Endothelial cell of umbilical vein (primary cell): ENCODE data around the gene COPRS. TPM values are rescaled to one million over a fixed set of nuclear protein-coding genes. Genes with fewer than 3 reads are reported as not detected.
"Not testable (repeated sequence)": the region's sequence is repeated elsewhere in the genome, so short reads cannot be mapped to it uniquely, and the experiment has no call there.

Source experiments
- BruUV-seq: library from RNA; stranded (reverse); fragments of 400-500 nt; replicated peaks from 2 replicates; lab custom pipeline; 2021; lab: Mats Ljungman, UMichigan
- CTCF ChIA-PET: fragments of 300-600, 350-600 bp; sonication (Branson Sonifier 250); formaldehyde crosslinking; loops from one replicate; lab custom pipeline; 2021; ENCODE audit warnings: antibody characterized with exemption, inconsistent platforms; lab: Charles Lee
- POLR2A ChIA-PET: fragments of 300-600, 350-600 bp; sonication (Branson Sonifier 250); formaldehyde crosslinking; loops from one replicate; lab custom pipeline; 2021; ENCODE audit warnings: antibody characterized with exemption, inconsistent platforms; lab: Charles Lee
- DNase-seq: peaks from one replicate; pipeline ENCODE4 v3.0.0-alpha.2; 2011; ENCODE audit warnings: low read depth, low spot score
- FAIRE-seq: peaks from 2 replicates; lab custom pipeline; 2011; peaks lifted over from hg19 to GRCh38; lab: Jason Lieb, UNC
- H2AFZ ChIP-seq: 2 replicates; pipeline ENCODE4 v1.6.0; 2012; ENCODE audit warnings: low read depth, low read length, control low read depth, inconsistent platforms
- H3K27ac ChIP-seq: 2 replicates; pipeline ENCODE4 v1.5.1; 2011; ENCODE audit warnings: low read depth, mild to moderate bottlenecking, control low read depth, low read length, moderate library complexity; ENCODE audit not compliant: insufficient read depth
- H3K27me3 ChIP-seq, 2 experiments: 2 replicates each; pipeline versions ENCODE4 v1.6.0 to v1.6.1; 2011; ENCODE audit warnings: low read length in 2 of 2, mixed read lengths in 1 of 2; ENCODE audit not compliant: control insufficient read depth in 2 of 2, insufficient read depth in 2 of 2
- H3K36me3 ChIP-seq, 2 experiments: 2 replicates in 1 of 2; 3 replicates in 1 of 2; pipeline ENCODE4 v1.5.1; 2011; ENCODE audit warnings: low read length in 2 of 2, mild to moderate bottlenecking in 1 of 2, moderate library complexity in 1 of 2; ENCODE audit not compliant: control insufficient read depth in 2 of 2, insufficient read depth in 2 of 2; ENCODE audit errors: extremely low read depth in 1 of 2
- H3K4me1 ChIP-seq: 3 replicates; pipeline ENCODE4 v1.5.1; 2011; ENCODE audit warnings: mild to moderate bottlenecking, low read length; ENCODE audit not compliant: control insufficient read depth, insufficient read depth; ENCODE audit errors: extremely low read depth
- H3K4me2 ChIP-seq: 2 replicates; pipeline ENCODE4 v1.6.1; 2011; ENCODE audit warnings: low read length, control low read depth, mixed read lengths; ENCODE audit not compliant: insufficient read depth
- H3K4me3 ChIP-seq, 3 experiments: fragments of 200-600 bp in 1 of 3; sonication (generic), shearing (Covaris generic) in 1 of 3; replicated peaks in 1 of 3; 2 replicates each; pipeline ENCODE4 v1.5.1; 2011 to 2016; ENCODE audit warnings: control low read depth in 3 of 3, low read length in 3 of 3, mild to moderate bottlenecking in 2 of 3, inconsistent platforms in 1 of 3, low read depth in 1 of 3, moderate library complexity in 1 of 3; ENCODE audit not compliant: insufficient read depth in 1 of 3
- H3K79me2 ChIP-seq: 2 replicates; pipeline ENCODE4 v1.6.0; 2012; ENCODE audit warnings: low read length, inconsistent platforms; ENCODE audit not compliant: control insufficient read depth, insufficient read depth
- H3K9ac ChIP-seq: replicated peaks from 2 replicates; pipeline ENCODE3; 2011; ENCODE audit warnings: low read length, control low read depth; ENCODE audit not compliant: insufficient read depth; ENCODE audit errors: extremely low read depth
- H3K9me1 ChIP-seq: replicated peaks from 3 replicates; pipeline ENCODE4 v1.6.0; 2011; ENCODE audit warnings: mild to moderate bottlenecking, low read length; ENCODE audit not compliant: control insufficient read depth, insufficient read depth; ENCODE audit errors: extremely low read depth
- H3K9me3 ChIP-seq: replicated peaks from 2 replicates; pipeline ENCODE4 v1.5.1; 2012; ENCODE audit warnings: low read length, inconsistent platforms; ENCODE audit not compliant: control insufficient read depth, insufficient read depth
- H4K20me1 ChIP-seq: replicated peaks from 2 replicates; pipeline ENCODE3; 2011; ENCODE audit warnings: mild to moderate bottlenecking, low read length; ENCODE audit not compliant: control insufficient read depth, insufficient read depth; ENCODE audit errors: extremely low read depth
- CTCF ChIP-seq, 2 donors: IDR thresholded peaks; 1 replicate in 1 of 2; 2 replicates in 1 of 2; pipeline ENCODE4 v1.5.1; 2011; ENCODE audit warnings: low read length in 2 of 2, mild to moderate bottlenecking in 2 of 2, moderate library complexity in 2 of 2, control low read depth in 1 of 2, inconsistent platforms in 1 of 2, low read depth in 1 of 2; ENCODE audit not compliant: insufficient read depth in 1 of 2; ENCODE audit errors: extremely low read depth in 1 of 2
- EZH2 ChIP-seq: IDR thresholded peaks from 2 replicates; pipeline ENCODE4 v1.6.1; 2012; ENCODE audit warnings: borderline replicate concordance, low read depth, mild to moderate bottlenecking, moderate library complexity, low read length, inconsistent platforms; ENCODE audit not compliant: severe bottlenecking
- FOS ChIP-seq: IDR thresholded peaks from 2 replicates; pipeline ENCODE4 v1.6.1; 2011; ENCODE audit warnings: mild to moderate bottlenecking, low read length, moderate library complexity, borderline replicate concordance; ENCODE audit not compliant: insufficient read depth
- GATA2 ChIP-seq: IDR thresholded peaks from 2 replicates; pipeline ENCODE4 v1.7.0; 2011; ENCODE audit warnings: low read depth, mild to moderate bottlenecking, moderate library complexity, mixed read lengths, low read length; ENCODE audit not compliant: insufficient read length, insufficient read depth
- JUN ChIP-seq: IDR thresholded peaks from 2 replicates; pipeline ENCODE4 v1.6.1; 2011; ENCODE audit warnings: borderline replicate concordance, low read depth; ENCODE audit not compliant: insufficient read length, insufficient read depth
- MAX ChIP-seq: IDR thresholded peaks from 2 replicates; pipeline ENCODE4 v1.6.1; 2011; ENCODE audit not compliant: insufficient read depth, insufficient read length
- MYC ChIP-seq: IDR thresholded peaks from one replicate; pipeline ENCODE4 v1.6.1; 2011; ENCODE audit warnings: mild to moderate bottlenecking, low read depth, low read length
- POLR2A ChIP-seq: IDR thresholded peaks from 2 replicates; pipeline ENCODE4 v1.6.1; 2012; ENCODE audit warnings: low read depth, mild to moderate bottlenecking, control low read depth, low read length
- POLR2AphosphoS5 ChIP-seq: IDR thresholded peaks from 2 replicates; pipeline ENCODE4 v1.6.1; 2012; ENCODE audit warnings: low read depth, mild to moderate bottlenecking, control low read depth, low read length, moderate library complexity; ENCODE audit not compliant: insufficient read depth
- dilution Hi-C: fragments of 300-500 bp; cut with MboI; formaldehyde crosslinking; loops from one replicate; pipeline ENCODE4 v1.15.0; 2019; ENCODE audit warnings: low sequenced_read_pairs; ENCODE audit not compliant: extremely low pct_ligation_motif_present
- intact Hi-C: fragments of 100-400 bp; cut with micrococcal nuclease; formaldehyde crosslinking; loops from one replicate; pipeline ENCODE4 v1.10.0; 2022
- polyA plus RNA-seq, 4 experiments: library from polyadenylated mRNA; depleted of rRNA in 3 of 4; stranded (reverse) in 3 of 4; unstranded in 1 of 4; fragments of >200 nt; gene quantifications; 2 replicates each; pipeline versions ENCODE4 v1.2.1 to v1.2.3, GENCODE V29; 2011 to 2012; ENCODE audit warnings: missing spikeins in 1 of 4
- total RNA-seq: library from RNA; stranded (reverse); gene quantifications from 2 replicates; pipeline ENCODE4 v1.2.3, GENCODE V29; 2021

COPRS gene
- total and polyA plus RNA-seq, 2 donors (not counting 3 experiments of a cell fraction or from before 2014, with no cell fraction given): 43.1 to 48.0 TPM

- dilution Hi-C loops (no loop called here), intact Hi-C loops (no loop called here)
- FAIRE-seq (no peak), DNase-seq (no peak)
- Histone ChIP-seq H2AFZ (no peak overlapping the region), H3K27me3 (no peaks in the 10 kb centered on the region), H3K36me3 (no peaks in the 10 kb centered on the region), H3K4me2 (no peak overlapping the region), H3K9ac (no peak overlapping the region), H3K9me3 (no peaks in the 10 kb centered on the region), H3K79me2 (no peaks in the 10 kb centered on the region), H4K20me1 (no peaks in the 10 kb centered on the region), H3K9me1 (no peaks in the 10 kb centered on the region), H3K4me1 (peaks cover 11% of the 10 kb centered on the region), H3K4me3 (no peak overlapping the region), H3K27ac (no peak overlapping the region)
- CTCF ChIA-PET: interaction anchor here (1.1 to 1.8 kb wide), 4 partner anchors 13 to 268 kb away, joined by 3 to 11 read pairs (median 4); no protein-coding TSS in a partner anchor
- POLR2A ChIA-PET: interaction anchor here (1.4 kb wide), 1 partner anchor 248 kb away, joined by 3 read pairs; no protein-coding TSS in a partner anchor
- BruUV-seq: no TSS peak
- TF ChIP-seq POLR2AphosphoS5 (no peak), JUN (no peak), MAX (no peak), GATA2 (no peak), MYC (no peak), EZH2 (no peak), POLR2A (no peak), FOS (no peak), CTCF (IDR thresholded peaks at IDR 0.05; ENCODE audit: extremely low read depth in 1 of 2, insufficient read depth in 1 of 2, low read depth in 1 of 2, low read length in 2 of 2) (no peak)
Observed at GRCh38 chr17:31829649-31830048, 29.4 kb downstream of the COPRS start.

- H3K9me3 ChIP-seq, H3K79me2 ChIP-seq, BruUV-seq, H3K4me2 ChIP-seq, H3K9ac ChIP-seq, H3K9me1 ChIP-seq, dilution Hi-C loops, H2AFZ ChIP-seq, FAIRE-seq, H3K27me3 ChIP-seq, DNase-seq, H3K36me3 ChIP-seq, H3K27ac ChIP-seq, H4K20me1 ChIP-seq, H3K4me3 ChIP-seq, intact Hi-C loops: not testable (repeated sequence)
- CTCF ChIA-PET: interaction anchor here (1.1 to 1.7 kb wide), 2 partner anchors 14 to 125 kb away, joined by 3 to 4 read pairs; no protein-coding TSS in a partner anchor
- peaks cover 13% of the 10 kb centered on the region for H3K4me1 ChIP-seq
- POLR2A ChIA-PET: interaction anchor here (1.4 kb wide), 1 partner anchor 248 kb away, joined by 3 read pairs; no protein-coding TSS in a partner anchor
Observed at GRCh38 chr17:31828955-31829354, 30.1 kb downstream of the COPRS start.
